HG02759 (cell line): ENCODE data around the gene KIF2C.
A peak's percentile ranks its signal among the peaks of the same experiment; 100 is the strongest.
"Not testable (repeated sequence)": the region's sequence is repeated elsewhere in the genome, so short reads cannot be mapped to it uniquely, and the experiment has no call there.

Experiments used
- ATAC-seq: cut with Tn5 transposase; IDR thresholded peaks from one replicate; pipeline ENCODE4 v1.9.1; 2021; ENCODE audit warnings: mild to moderate bottlenecking, moderate library complexity; ENCODE audit not compliant: unreplicated experiment

The KIF2C gene

GRCh38 chr1:44792736-44793502, 53.3 kb downstream of the KIF2C start:
- no peak for ATAC-seq

GRCh38 chr1:44797886-44798285, 58.2 kb downstream of the KIF2C start:
- not testable (repeated sequence) for ATAC-seq

- no peak for ATAC-seq
Observed at GRCh38 chr1:44798481-44799365, 59.1 kb downstream of the KIF2C start.

- peak; percentile 90 for ATAC-seq
Observed at GRCh38 chr1:44799770-44800584, 60.3 kb downstream of the KIF2C start, which contains the start of gene PLK3. Gene PLK3, plus strand, starts transcription at chr1:44800377. Its CDS starts 87 bp downstream, at chr1:44800464.

- ATAC-seq: no peak
Observed at GRCh38 chr1:44801491-44802305, 62.1 kb downstream of the KIF2C start.

- ATAC-seq: no peak
Observed at GRCh38 chr1:44802306-44803061, 62.8 kb downstream of the KIF2C start.

GRCh38 chr1:44803062-44803311, 63.4 kb downstream of the KIF2C start:
- ATAC-seq: no peak

- ATAC-seq: no peak
Observed at GRCh38 chr1:44803312-44804095, 63.9 kb downstream of the KIF2C start.

GRCh38 chr1:44805311-44806024, 65.8 kb downstream of the KIF2C start:
- no peak for ATAC-seq

GRCh38 chr1:44806025-44806703, 66.5 kb downstream of the KIF2C start:
- no peak for ATAC-seq

- no peak for ATAC-seq
Observed at GRCh38 chr1:44806704-44807363, 67.2 kb downstream of the KIF2C start, which contains the start of gene DYNLT4. Gene DYNLT4, minus strand, starts transcription at chr1:44807351. Its CDS starts 683 bp downstream, at chr1:44806668.

- ATAC-seq: peak; percentile 41
Observed at GRCh38 chr1:44807364-44808062, 67.9 kb downstream of the KIF2C start.

GRCh38 chr1:44808063-44808937, 68.7 kb downstream of the KIF2C start, which contains the start of gene BTBD19:
Gene BTBD19, plus strand, starts transcription at chr1:44808523. Its CDS starts 298 bp downstream, at chr1:44808821.
- ATAC-seq: peak; percentile 32

GRCh38 chr1:44808938-44809917, 69.6 kb downstream of the KIF2C start:
- ATAC-seq: peak; percentile 43
